ENCODE measurements around the gene TMEM126B. TPM values are rescaled to one million over a fixed set of nuclear protein-coding genes. Genes with fewer than 3 reads are reported as not detected.
A peak's percentile ranks its signal among the peaks of the same experiment; 100 is the strongest.

TMEM126B gene
- total and polyA plus RNA-seq, 2 donors (not counting 1 experiment from before 2014, with no cell fraction given) = 21.7 to 38.5 TPM

- Mint-ChIP-seq H3K27ac (peak within 1 kb of the TSS; percentile 95), H3K9me3 (ENCODE audit: insufficient read depth) (no peaks in the 10 kb centered on the region), H3K4me1 (peaks cover 45% of the 10 kb centered on the region), H3K27me3 (no peaks in the 10 kb centered on the region), H3K4me3 (peak within 1 kb of the TSS; percentile 94)
- Histone ChIP-seq H3K4me2 (replicated peaks; ENCODE audit: low read depth, low read length, poor library complexity, severe bottlenecking) (peak within 1 kb of the TSS; percentile 79), H3K27ac (ENCODE audit: low read length in 2 of 2) (peak within 1 kb of the TSS; percentile 96 to 97), H3K9ac (ENCODE audit: low read length) (peak within 1 kb of the TSS; percentile 86), H3K4me1 (ENCODE audit: control insufficient read depth in 2 of 2, insufficient read depth in 2 of 2, low read length in 2 of 2) (peaks cover 16 to 21% of the 10 kb centered on the region in 2 donors), H4K20me1 (ENCODE audit: control insufficient read depth, insufficient read depth, low read length, poor library complexity, severe bottlenecking) (peaks cover 35% of the 10 kb centered on the region), H3K4me3 (ENCODE audit: control extremely low read depth in 1 of 5, extremely low read depth in 1 of 5, insufficient read depth in 1 of 5, low read depth in 2 of 5, low read length in 4 of 5) (peak within 1 kb of the TSS; percentile 78 to 95 (median 89)), H3K36me3 (replicated peaks in 1 of 2; ENCODE audit: control extremely low read depth in 1 of 2, control insufficient read depth in 1 of 2, extremely low read depth in 1 of 2, insufficient read depth in 2 of 2, low read length in 1 of 2) (peaks cover 0 to 11% of the 10 kb centered on the region in 2 experiments), H3K9me3 (ENCODE audit: control extremely low read depth in 1 of 3, control insufficient read depth in 2 of 3, insufficient read depth in 1 of 3, low read length in 2 of 3) (peaks cover 0 to 3% (median 0%) of the 10 kb centered on the region in 3 donors), H2AFZ (ENCODE audit: insufficient read depth, low read depth, low read length, poor library complexity, severe bottlenecking) (peak within 1 kb of the TSS; percentile 78), H3K79me2 (ENCODE audit: control insufficient read depth, insufficient read depth, low read length) (peaks cover 42% of the 10 kb centered on the region), H3K27me3 (replicated peaks in 1 of 4; ENCODE audit: control extremely low read depth in 1 of 4, control insufficient read depth in 3 of 4, insufficient read depth in 4 of 4, low read length in 3 of 4) (no peaks in the 10 kb centered on the region)
- DNase-seq = peak; percentile 95
- intact Hi-C loops (cut with micrococcal nuclease) = loop anchor here (1.0 to 10.0 kb wide), 6 partner anchors 17 to 637 kb away; partner anchors contain the start of genes CCDC83, HIKESHI, TMEM126A and TMEM126B
- CTCF ChIA-PET = interaction anchor here (0.6 to 1.9 kb wide), 7 partner anchors 10 to 628 kb away, joined by 3 to 15 read pairs (median 3); partner anchors contain the start of genes DLG2, TMEM126A and TMEM126B
- ATAC-seq (ENCODE audit: low read depth) = peak; percentile 84
- no peak for TF ChIP-seq EZH2 (IDR thresholded peaks at IDR 0.05; ENCODE audit: borderline replicate concordance, insufficient read depth, low read depth, low read length, poor library complexity, severe bottlenecking)
- no peak for TF ChIP-seq CTCF (IDR thresholded peaks at IDR 0.05)
- WGBS (ENCODE audit: insufficient coverage) = under 1% methylated on average over 56 of the region's 67 CpGs
- POLR2A ChIA-PET = interaction anchor here (0.5 to 1.9 kb wide), 4 partner anchors 16 to 36 kb away, joined by 3 to 16 read pairs (median 6); partner anchors contain the start of genes TMEM126A and TMEM126B
These were observed 36.5 kb downstream of the TMEM126B start, which contains the start of gene CREBZF for GRCh38 chr11:85664615-85665481. CREBZF (minus strand) TSS chr11:85665129; CDS start chr11:85664875, 254 bp downstream.

All from B cell (primary cell).